OCI-LY7 (cell line): ENCODE measurements around the gene MED27. TPM values are rescaled to one million over a fixed set of nuclear protein-coding genes. Genes with fewer than 3 reads are reported as not detected.

Source experiments
- BruUV-seq: library from RNA; stranded (reverse); fragments of 400-500 nt; replicated peaks from 2 replicates; lab custom pipeline; 2021; lab: Mats Ljungman, UMichigan
- CTCF ChIA-PET: fragments of 300-600 bp; sonication (Branson Sonifier 250); formaldehyde crosslinking; loops from one replicate; lab custom pipeline; 2022; ENCODE audit warnings: antibody characterized with exemption; ENCODE audit not compliant: unreplicated experiment; lab: Charles Lee
- POLR2A ChIA-PET: fragments of 300-600 bp; sonication (Branson Sonifier 250); formaldehyde crosslinking; loops from one replicate; lab custom pipeline; 2022; ENCODE audit warnings: antibody characterized with exemption; lab: Charles Lee
- DNase-seq: peaks from one replicate; pipeline ENCODE4 v3.0.0-alpha.2; 2015; ENCODE audit warnings: low spot score
- H2AFZ ChIP-seq: fragments of 200-600 bp; sonication (generic), shearing (Covaris generic); 2 replicates; pipeline ENCODE4 v1.6.1; 2014; ENCODE audit warnings: mild to moderate bottlenecking, antibody characterized with exemption, low read length, moderate library complexity
- H3K27ac ChIP-seq: fragments of 200-600 bp; sonication (generic); 2 replicates; pipeline ENCODE4 v1.5.1; 2014; ENCODE audit warnings: mixed run types, low read depth, mild to moderate bottlenecking, moderate library complexity, low read length, inconsistent platforms; ENCODE audit not compliant: poor library complexity, severe bottlenecking
- H3K36me3 ChIP-seq: fragments of 200-600 bp; sonication (generic); 2 replicates; pipeline ENCODE4 v1.6.1; 2014; ENCODE audit warnings: mild to moderate bottlenecking, antibody characterized with exemption, low read length, moderate library complexity, mixed read lengths; ENCODE audit not compliant: insufficient read depth
- H3K4me1 ChIP-seq: fragments of 200-600 bp; sonication (generic); 2 replicates; pipeline ENCODE4 v1.5.1; 2014; ENCODE audit warnings: mild to moderate bottlenecking, low read length; ENCODE audit not compliant: insufficient read depth, poor library complexity, severe bottlenecking
- H3K4me2 ChIP-seq: fragments of 200-600 bp; sonication (generic); 2 replicates; pipeline ENCODE4 v1.6.1; 2014; ENCODE audit warnings: mild to moderate bottlenecking, low read length
- H3K4me3 ChIP-seq: fragments of 200-600 bp; sonication (generic); 2 replicates; pipeline ENCODE4 v1.5.1; 2014; ENCODE audit warnings: mild to moderate bottlenecking, low read depth, low read length; ENCODE audit not compliant: poor library complexity, severe bottlenecking
- H3K79me2 ChIP-seq: fragments of 200-600 bp; sonication (generic); 2 replicates; pipeline ENCODE4 v1.6.1; 2016; ENCODE audit warnings: low read depth, mild to moderate bottlenecking, low read length, moderate library complexity, mixed read lengths; ENCODE audit not compliant: insufficient read depth
- H3K9me2 ChIP-seq: fragments of 200-600 bp; sonication (generic); 2 replicates; pipeline ENCODE4 v1.6.1; 2016; ENCODE audit warnings: mild to moderate bottlenecking, low read length, mixed read lengths; ENCODE audit not compliant: insufficient read depth
- H3K9me3 ChIP-seq: fragments of 200-600 bp; sonication (generic); 2 replicates; pipeline ENCODE4 v1.6.1; 2014; ENCODE audit warnings: mild to moderate bottlenecking, mixed run types, low read length, mixed read lengths
- H4K20me1 ChIP-seq: fragments of 200-600 bp; sonication (generic); 2 replicates; pipeline ENCODE4 v1.6.1; 2014; ENCODE audit warnings: mild to moderate bottlenecking, antibody characterized with exemption, low read length, moderate library complexity, mixed read lengths; ENCODE audit not compliant: insufficient read depth
- CTCF ChIP-seq: fragments of 200-600 bp; sonication (generic); conservative IDR thresholded peaks from 2 replicates; pipeline ENCODE4 v1.5.1; 2014; ENCODE audit warnings: mild to moderate bottlenecking, antibody characterized with exemption, low read length, moderate library complexity, mixed read lengths
- EZH2phosphoT487 ChIP-seq: fragments of 200-600 bp; sonication (generic); IDR thresholded peaks from 2 replicates; pipeline ENCODE4 v1.6.1; 2018; ENCODE audit warnings: low read depth, borderline replicate concordance, mild to moderate bottlenecking, mixed run types, antibody characterized with exemption, low read length, moderate library complexity, mixed read lengths
- intact Hi-C: fragments of 100-400 bp; cut with micrococcal nuclease; formaldehyde crosslinking; loops from one replicate; pipeline ENCODE4 v1.10.0; 2022; ENCODE audit not compliant: unreplicated experiment
- total RNA-seq, 2 experiments: library from RNA; depleted of rRNA in 1 of 2; stranded (reverse); fragments of >200 nt in 1 of 2; shearing (Covaris generic) in 1 of 2; gene quantifications; 2 replicates each; pipeline ENCODE4 v1.2.3, GENCODE V29; 2014 to 2022

The MED27 gene
- total RNA-seq, 2 experiments from 2014 or later, result 23.1 to 32.6 TPM

GRCh38 chr9:132036521-132036920 is 43.1 kb downstream of the MED27 start:
- Histone ChIP-seq H3K4me3 (no peak overlapping the region), H3K36me3 (no peaks in the 10 kb centered on the region), H3K79me2 (0 out of 2 replicates have a peak, but pooled peaks cover 6% of the 10 kb centered on the region), H4K20me1 (peaks cover 19% of the 10 kb centered on the region), H3K4me1 (peaks cover 9% of the 10 kb centered on the region), H3K27ac (no peak overlapping the region), H2AFZ (no peak overlapping the region), H3K9me2 (no peaks in the 10 kb centered on the region), H3K4me2 (no peak overlapping the region), H3K9me3 (no peaks in the 10 kb centered on the region)
- CTCF ChIA-PET, result no interaction called here
- BruUV-seq, result no TSS peak
- intact Hi-C loops, result no loop called here
- POLR2A ChIA-PET, result interaction anchor here (0.5 to 0.6 kb wide), 2 partner anchors 248 to 656 kb away, joined by 3 to 4 read pairs; no protein-coding TSS in a partner anchor
- no peak for TF ChIP-seq CTCF
- TF ChIP-seq EZH2phosphoT487, result no peak
- DNase-seq, result no peak

GRCh38 chr9:132035679-132036078 is 44.0 kb downstream of the MED27 start:
- ChIA-PET POLR2A (no interaction called here), CTCF (interaction anchor here (0.6 kb wide), 1 partner anchor 25 kb away, joined by 3 read pairs; no protein-coding TSS in a partner anchor)
- BruUV-seq, result no TSS peak
- intact Hi-C loops, result no loop called here
- DNase-seq, result no peak
- H3K9me2 ChIP-seq, result no peaks in the 10 kb centered on the region
- H3K79me2 ChIP-seq, result 0 out of 2 replicates have a peak, but pooled peaks cover 6% of the 10 kb centered on the region
- H3K9me3 ChIP-seq, result no peaks in the 10 kb centered on the region
- no peak for TF ChIP-seq CTCF
- TF ChIP-seq EZH2phosphoT487, result no peak
- no peaks in the 10 kb centered on the region for H3K36me3 ChIP-seq
- H4K20me1 ChIP-seq, result peaks cover 23% of the 10 kb centered on the region
- no peak overlapping the region for H3K4me3 ChIP-seq
- H3K4me1 ChIP-seq, result peaks cover 9% of the 10 kb centered on the region
- no peak overlapping the region for H2AFZ ChIP-seq
- H3K4me2 ChIP-seq, result peak overlapping the region; percentile 24; the same call in 1 of the 2 replicates
- no peak overlapping the region for H3K27ac ChIP-seq

GRCh38 chr9:132032238-132032950 is 47.3 kb downstream of the MED27 start:
- 0 out of 2 replicates have a peak, but pooled peaks cover 6% of the 10 kb centered on the region for H3K79me2 ChIP-seq
- POLR2A ChIA-PET, result interaction anchor here (0.5 kb wide), 1 partner anchor 627 kb away, joined by 3 read pairs; no protein-coding TSS in a partner anchor
- BruUV-seq, result no TSS peak

More at GRCh38 chr9:132032238-132032950, 47.3 kb downstream of the MED27 start:
- H3K4me1 ChIP-seq, result peaks cover 9% of the 10 kb centered on the region
- H3K36me3 ChIP-seq, result no peaks in the 10 kb centered on the region
- TF ChIP-seq CTCF (no peak), EZH2phosphoT487 (no peak)
- no peak for DNase-seq
- H3K4me2 ChIP-seq, result no peak overlapping the region
- intact Hi-C loops, result no loop called here
- H3K4me3 ChIP-seq, result no peak overlapping the region
- peaks cover 31% of the 10 kb centered on the region for H4K20me1 ChIP-seq
- no peaks in the 10 kb centered on the region for H3K9me3 ChIP-seq
- no peak overlapping the region for H3K27ac ChIP-seq
- CTCF ChIA-PET, result no interaction called here
- no peak overlapping the region for H2AFZ ChIP-seq
- no peaks in the 10 kb centered on the region for H3K9me2 ChIP-seq
